IMR-90 (cell line): Measurements from ENCODE around the gene TYW5. TPM values are rescaled to one million over a fixed set of nuclear protein-coding genes. Genes with fewer than 3 reads are reported as not detected.

Experiments used
- ATAC-seq: fragments of 200-7000 bp; cut with Tn5 transposase; 2 replicates; pipeline ENCODE4 v1.9.1; 2020; ENCODE audit warnings: low read depth, mild to moderate bottlenecking, moderate library complexity
- BruUV-seq: library from RNA; stranded (reverse); fragments of 400-500 nt; replicated peaks from 2 replicates; lab custom pipeline; 2021; lab: Mats Ljungman, UMichigan
- CTCF ChIA-PET: fragments of 300-600 bp; formaldehyde crosslinking; extraction: SDS; loops from one replicate; lab custom pipeline; 2021; ENCODE audit warnings: antibody characterized with exemption; lab: Yijun Ruan, JAX
- POLR2A ChIA-PET: fragments of 300-600 bp; sonication (Branson Sonifier 250); formaldehyde crosslinking; loops from one replicate; lab custom pipeline; 2022; ENCODE audit warnings: antibody characterized with exemption; ENCODE audit not compliant: unreplicated experiment; lab: Charles Lee
- DNase-seq: peaks from one replicate; pipeline ENCODE4 v3.0.0; 2013
- H2AFZ ChIP-seq: replicated peaks from 2 replicates; pipeline ENCODE3; 2013; ENCODE audit warnings: low read length, mild to moderate bottlenecking; ENCODE audit not compliant: poor library complexity
- H2AK5ac ChIP-seq: 2 replicates; pipeline ENCODE4 v1.6.1; 2013; ENCODE audit warnings: low read depth, low read length, inconsistent platforms
- H2AK9ac ChIP-seq: replicated peaks from 2 replicates; pipeline ENCODE3; 2013; ENCODE audit warnings: mild to moderate bottlenecking, low read depth, low read length, moderate library complexity; ENCODE audit not compliant: poor library complexity
- H2BK120ac ChIP-seq: 2 replicates; pipeline ENCODE4 v1.6.1; 2013; ENCODE audit warnings: low read depth, low read length, inconsistent platforms
- H2BK15ac ChIP-seq: 3 replicates; pipeline ENCODE4 v1.6.1; 2013; ENCODE audit warnings: low read depth, low read length, inconsistent platforms
- H2BK20ac ChIP-seq: 2 replicates; pipeline ENCODE4 v1.6.1; 2013; ENCODE audit warnings: low read depth, mild to moderate bottlenecking, inconsistent platforms, low read length, moderate library complexity
- H2BK5ac ChIP-seq: 2 replicates; pipeline ENCODE4 v1.6.1; 2013; ENCODE audit warnings: mild to moderate bottlenecking, low read depth, low read length, inconsistent platforms; ENCODE audit not compliant: poor library complexity, severe bottlenecking
- H3K14ac ChIP-seq: replicated peaks from 2 replicates; pipeline ENCODE4 v1.6.1; 2013; ENCODE audit warnings: low read depth, low read length, inconsistent platforms
- H3K18ac ChIP-seq: 2 replicates; pipeline ENCODE4 v1.6.1; 2013; ENCODE audit warnings: low read depth, low read length, control low read depth
- H3K23ac ChIP-seq: 2 replicates; pipeline ENCODE4 v1.6.1; 2013; ENCODE audit warnings: low read depth, low read length, inconsistent platforms
- H3K27ac ChIP-seq: 2 replicates; pipeline ENCODE4 v1.5.1; 2013; ENCODE audit warnings: mild to moderate bottlenecking, control low read depth, low read length; ENCODE audit not compliant: insufficient read depth
- H3K27me3 ChIP-seq: 2 replicates; pipeline ENCODE4 v1.6.1; 2013; ENCODE audit warnings: low read length; ENCODE audit not compliant: control insufficient read depth, insufficient read depth
- H3K36me3 ChIP-seq: 2 replicates; pipeline ENCODE4 v1.6.1; 2013; ENCODE audit warnings: low read length, mixed read lengths; ENCODE audit not compliant: control insufficient read depth, insufficient read depth
- H3K4ac ChIP-seq: 2 replicates; pipeline ENCODE4 v1.6.1; 2013; ENCODE audit warnings: low read depth, low read length, inconsistent platforms
- H3K4me1 ChIP-seq: 2 replicates; pipeline ENCODE4 v1.6.1; 2013; ENCODE audit warnings: low read length, mixed read lengths; ENCODE audit not compliant: control insufficient read depth, insufficient read depth
- H3K4me2 ChIP-seq: 2 replicates; pipeline ENCODE4 v1.6.1; 2013; ENCODE audit warnings: low read depth, mild to moderate bottlenecking, control low read depth, low read length, moderate library complexity
- H3K4me3 ChIP-seq: 2 replicates; pipeline ENCODE4 v1.5.1; 2013; ENCODE audit warnings: low read depth, mild to moderate bottlenecking, control low read depth, low read length, moderate library complexity; ENCODE audit not compliant: insufficient read depth
- H3K56ac ChIP-seq: 2 replicates; pipeline ENCODE4 v1.6.1; 2013; ENCODE audit warnings: low read length, inconsistent platforms; ENCODE audit not compliant: insufficient read depth; ENCODE audit errors: extremely low read depth
- H3K79me1 ChIP-seq, 2 experiments: 2 replicates each; pipeline ENCODE4 v1.6.1; 2013; ENCODE audit warnings: low read length in 2 of 2, inconsistent platforms in 1 of 2, low read depth in 1 of 2
- H3K9ac ChIP-seq: 2 replicates; pipeline ENCODE4 v1.6.1; 2013; ENCODE audit warnings: low read depth, low read length, control low read depth
- H3K9me1 ChIP-seq: 2 replicates; pipeline ENCODE4 v1.6.1; 2013; ENCODE audit warnings: low read length, inconsistent platforms; ENCODE audit not compliant: insufficient read depth
- H3K9me3 ChIP-seq: 2 replicates; pipeline ENCODE4 v1.6.1; 2013; ENCODE audit warnings: low read length; ENCODE audit not compliant: control insufficient read depth, insufficient read depth
- H4K20me1 ChIP-seq: 2 replicates; pipeline ENCODE4 v1.6.1; 2013; ENCODE audit warnings: low read length, inconsistent platforms; ENCODE audit not compliant: insufficient read depth
- H4K5ac ChIP-seq: 2 replicates; pipeline ENCODE4 v1.6.1; 2013; ENCODE audit warnings: mild to moderate bottlenecking, low read depth, low read length, control low read depth
- H4K8ac ChIP-seq, 2 experiments: 2 replicates each; pipeline ENCODE4 v1.6.1; 2013; ENCODE audit warnings: low read depth in 2 of 2, low read length in 2 of 2, control low read depth in 1 of 2, inconsistent platforms in 1 of 2
- H4K91ac ChIP-seq: 2 replicates; pipeline ENCODE4 v1.6.1; 2013; ENCODE audit warnings: low read depth, low read length, inconsistent platforms; ENCODE audit not compliant: insufficient read depth
- FOS ChIP-seq: fragments of 150-350 bp; IDR thresholded peaks from 2 replicates; pipeline ENCODE4 v1.6.1; 2016; ENCODE audit warnings: low read depth, low read length
- MAFK ChIP-seq: IDR thresholded peaks from 2 replicates; pipeline ENCODE4 v1.6.1; 2012; ENCODE audit warnings: low read depth, low read length, improper control_type of control experiment
- NFE2L2 ChIP-seq: fragments of 150-350 bp; IDR thresholded peaks from 2 replicates; pipeline ENCODE4 v1.6.1; 2016; ENCODE audit warnings: low read depth, mild to moderate bottlenecking, low read length
- POLR2A ChIP-seq: IDR thresholded peaks from 2 replicates; pipeline ENCODE4 v1.6.1; 2012; ENCODE audit warnings: mild to moderate bottlenecking, low read depth, low read length
- RAD21 ChIP-seq: IDR thresholded peaks from 2 replicates; pipeline ENCODE4 v1.6.1; 2012; ENCODE audit warnings: low read length, improper control_type of control experiment
- RFX5 ChIP-seq: IDR thresholded peaks from 2 replicates; pipeline ENCODE4 v1.8.0; 2012; ENCODE audit warnings: low read depth, mild to moderate bottlenecking, low read length, moderate library complexity
- SMC3 ChIP-seq: fragments of 150-350 bp; IDR thresholded peaks from 2 replicates; pipeline ENCODE4 v1.6.1; 2016; ENCODE audit warnings: low read depth, mild to moderate bottlenecking, antibody characterized with exemption, low read length, moderate library complexity
- WGBS, 2 experiments: methylation state at CpG; one replicate each; pipeline versions ENCODE4 v1.1.5 to v1.1.7; 2013; ENCODE audit warnings: missing lambda C conversion rate in 2 of 2; ENCODE audit not compliant: insufficient read length in 1 of 2; ENCODE audit errors: extremely low coverage in 2 of 2; 5-methylcytosine and 5-hydroxymethylcytosine counted together
- dilution Hi-C: fragments of 300-500 bp; cut with HindIII; formaldehyde crosslinking; loops from one replicate; pipeline ENCODE4 v1.14.3; 2018; ENCODE audit warnings: low sequenced_read_pairs; ENCODE audit not compliant: unreplicated experiment
- in situ Hi-C: fragments of 300-500 bp; cut with MboI; formaldehyde crosslinking; loops from 3 replicates; pipeline ENCODE4 v1.14.3; 2019; ENCODE audit warnings: low sequenced_read_pairs, inconsistent platforms, mixed read lengths
- intact Hi-C: fragments of 100-400 bp; cut with micrococcal nuclease; formaldehyde crosslinking; loops from 2 replicates; pipeline ENCODE4 v1.10.0; 2022
- polyA plus RNA-seq, 3 experiments: library from polyadenylated mRNA; depleted of rRNA; stranded (reverse); fragments of >200 nt; gene quantifications; 2 replicates each; pipeline ENCODE4 v1.2.3, GENCODE V29; 2012; ENCODE audit warnings: low replicate concordance in 1 of 3
- total RNA-seq: library from RNA; depleted of rRNA; stranded (reverse); fragments of >200 nt; gene quantifications from 2 replicates; pipeline ENCODE4 v1.2.3, GENCODE V29; 2012
- TF ChIP-seq, protein P1 (sequence below): conservative IDR thresholded peaks from 2 replicates; pipeline ENCODE4 v1.5.1; 2012; ENCODE audit warnings: mild to moderate bottlenecking, low read depth, low read length, improper control_type of control experiment
- TF ChIP-seq, protein P2 (sequence below): fragments of 150-350 bp; IDR thresholded peaks from 2 replicates; pipeline ENCODE4 v1.6.1; 2016; ENCODE audit warnings: low read depth, mild to moderate bottlenecking, low read length, moderate library complexity, borderline replicate concordance

TYW5 gene
- total and polyA plus RNA-seq, 2 of the 4 experiments (the other 2 are of a cell fraction) = 3.8 to 4.0 TPM

- no peaks in the 10 kb centered on the region for H3K9me3 ChIP-seq
- H2BK5ac ChIP-seq = no peak overlapping the region
- ChIA-PET POLR2A (no interaction called here), CTCF (interaction anchor here (0.6 kb wide), 1 partner anchor 40 kb away, joined by 3 read pairs; no protein-coding TSS in a partner anchor)
- H3K4me1 ChIP-seq = no peaks in the 10 kb centered on the region
- no peak overlapping the region for H2BK120ac ChIP-seq
- no peak overlapping the region for H3K27ac ChIP-seq
- BruUV-seq = no TSS peak
- TF ChIP-seq SMC3 = no peak
- TF ChIP-seq POLR2A = no peak
- TF ChIP-seq NFE2L2 = no peak
- TF ChIP-seq, protein P1, sequence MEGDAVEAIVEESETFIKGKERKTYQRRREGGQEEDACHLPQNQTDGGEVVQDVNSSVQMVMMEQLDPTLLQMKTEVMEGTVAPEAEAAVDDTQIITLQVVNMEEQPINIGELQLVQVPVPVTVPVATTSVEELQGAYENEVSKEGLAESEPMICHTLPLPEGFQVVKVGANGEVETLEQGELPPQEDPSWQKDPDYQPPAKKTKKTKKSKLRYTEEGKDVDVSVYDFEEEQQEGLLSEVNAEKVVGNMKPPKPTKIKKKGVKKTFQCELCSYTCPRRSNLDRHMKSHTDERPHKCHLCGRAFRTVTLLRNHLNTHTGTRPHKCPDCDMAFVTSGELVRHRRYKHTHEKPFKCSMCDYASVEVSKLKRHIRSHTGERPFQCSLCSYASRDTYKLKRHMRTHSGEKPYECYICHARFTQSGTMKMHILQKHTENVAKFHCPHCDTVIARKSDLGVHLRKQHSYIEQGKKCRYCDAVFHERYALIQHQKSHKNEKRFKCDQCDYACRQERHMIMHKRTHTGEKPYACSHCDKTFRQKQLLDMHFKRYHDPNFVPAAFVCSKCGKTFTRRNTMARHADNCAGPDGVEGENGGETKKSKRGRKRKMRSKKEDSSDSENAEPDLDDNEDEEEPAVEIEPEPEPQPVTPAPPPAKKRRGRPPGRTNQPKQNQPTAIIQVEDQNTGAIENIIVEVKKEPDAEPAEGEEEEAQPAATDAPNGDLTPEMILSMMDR = no peak
- TF ChIP-seq FOS = no peak
- TF ChIP-seq MAFK = no peak
- no peak for TF ChIP-seq RAD21
- TF ChIP-seq RFX5 = no peak
- TF ChIP-seq, protein P2, sequence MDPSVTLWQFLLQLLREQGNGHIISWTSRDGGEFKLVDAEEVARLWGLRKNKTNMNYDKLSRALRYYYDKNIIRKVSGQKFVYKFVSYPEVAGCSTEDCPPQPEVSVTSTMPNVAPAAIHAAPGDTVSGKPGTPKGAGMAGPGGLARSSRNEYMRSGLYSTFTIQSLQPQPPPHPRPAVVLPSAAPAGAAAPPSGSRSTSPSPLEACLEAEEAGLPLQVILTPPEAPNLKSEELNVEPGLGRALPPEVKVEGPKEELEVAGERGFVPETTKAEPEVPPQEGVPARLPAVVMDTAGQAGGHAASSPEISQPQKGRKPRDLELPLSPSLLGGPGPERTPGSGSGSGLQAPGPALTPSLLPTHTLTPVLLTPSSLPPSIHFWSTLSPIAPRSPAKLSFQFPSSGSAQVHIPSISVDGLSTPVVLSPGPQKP = no peak
- H3K4me3 ChIP-seq = no peak overlapping the region
- H3K56ac ChIP-seq = no peak overlapping the region
- intact Hi-C loops (no loop called here), dilution Hi-C loops (no loop called here), in situ Hi-C loops (no loop called here)
- no peaks in the 10 kb centered on the region for H4K20me1 ChIP-seq
- H3K23ac ChIP-seq = no peak overlapping the region
- H4K91ac ChIP-seq = no peak overlapping the region
- H4K8ac ChIP-seq = no peak overlapping the region
- no peaks in the 10 kb centered on the region for H3K9me1 ChIP-seq
- H3K36me3 ChIP-seq = peaks cover 17% of the 10 kb centered on the region
- ATAC-seq (no peak), DNase-seq (no peak)
- H2AK9ac ChIP-seq = no peak overlapping the region
- H2BK15ac ChIP-seq = no peak overlapping the region
- H3K4ac ChIP-seq = no peak overlapping the region
- WGBS, 2 experiments = no CpG with 5 or more reads among the region's 1 CpG
- H3K18ac ChIP-seq = no peak overlapping the region
- no peak overlapping the region for H2AFZ ChIP-seq
- no peak overlapping the region for H3K14ac ChIP-seq
- H3K9ac ChIP-seq = no peak overlapping the region
- no peak overlapping the region for H4K5ac ChIP-seq
- H2AK5ac ChIP-seq = no peak overlapping the region
- H2BK20ac ChIP-seq = no peak overlapping the region
- no peak overlapping the region for H3K4me2 ChIP-seq
- H3K79me1 ChIP-seq = peaks cover 0 to 7% of the 10 kb centered on the region in 2 experiments; a peak in 1 of 4 replicates
- H3K27me3 ChIP-seq = no peaks in the 10 kb centered on the region
Measured at GRCh38 chr2:199966976-199967375, 11.7 kb upstream of the TYW5 start.
